Measurements from ENCODE around the gene AGMO. TPM values are rescaled to one million over a fixed set of nuclear protein-coding genes. Genes with fewer than 3 reads are reported as not detected.

The AGMO gene
- total and polyA plus RNA-seq, 12 donors = 0.12 to 0.70 (median 0.40) TPM

- TF ChIP-seq CTCF (IDR thresholded peaks at IDR 0.05) = no peak
- ATAC-seq = no peak
- 69 to 80% methylated on average over 1 of the region's 1 CpG for WGBS, 2 donors
- Histone ChIP-seq H3K9me3 (peaks cover 0 to 26% (median 0%) of the 10 kb centered on the region in 11 donors), H3K4me3 (no peak overlapping the region), H3K4me1 (no peaks in the 10 kb centered on the region), H3K36me3 (no peaks in the 10 kb centered on the region), H3K27me3 (no peaks in the 10 kb centered on the region), H3K27ac (no peak overlapping the region)
- no peak for DNase-seq
- intact Hi-C loops (cut with DNase I) = loop anchor here in 2 of 10 donors (5.0 to 10.0 kb wide), 2 partner anchors 585 to 762 kb away; no protein-coding TSS in a partner anchor
These were observed 251.9 kb downstream of the AGMO start for GRCh38 chr7:15309872-15310271.

- Histone ChIP-seq H3K4me3 (no peak overlapping the region), H3K9me3 (peaks cover 0 to 26% (median 0%) of the 10 kb centered on the region in 11 donors), H3K36me3 (no peaks in the 10 kb centered on the region), H3K27ac (no peak overlapping the region), H3K27me3 (no peaks in the 10 kb centered on the region), H3K4me1 (no peaks in the 10 kb centered on the region)
- TF ChIP-seq CTCF (IDR thresholded peaks at IDR 0.05) = no peak
- intact Hi-C loops (cut with DNase I) = loop anchor here in 2 of 10 donors (5.0 to 10.0 kb wide), 2 partner anchors 586 to 763 kb away; no protein-coding TSS in a partner anchor
- no peak for ATAC-seq
- WGBS, 2 donors = 94 to 98% methylated on average over 3 of the region's 3 CpGs
- no peak for DNase-seq
These were observed 253.0 kb downstream of the AGMO start for GRCh38 chr7:15308821-15309220.

- intact Hi-C loops (cut with DNase I) = loop anchor here in 2 of 10 donors (5.0 to 10.0 kb wide), 2 partner anchors 589 to 766 kb away; no protein-coding TSS in a partner anchor
- no peaks in the 10 kb centered on the region for H3K36me3 ChIP-seq
These were observed 255.5 kb downstream of the AGMO start for GRCh38 chr7:15306296-15306695.

GRCh38 chr7:15305002-15305600 lies 256.7 kb downstream of the AGMO start:
- H3K9me3 ChIP-seq = no peaks in the 10 kb centered on the region
- intact Hi-C loops (cut with DNase I) = loop anchor here in 2 of 10 donors (5.0 to 10.0 kb wide), 2 partner anchors 590 to 767 kb away; no protein-coding TSS in a partner anchor
- H3K36me3 ChIP-seq = no peaks in the 10 kb centered on the region
- peak; percentile 50 to 83 (median 76) for TF ChIP-seq CTCF (IDR thresholded peaks at IDR 0.05)
- H3K4me1 ChIP-seq = no peaks in the 10 kb centered on the region
- no peaks in the 10 kb centered on the region for H3K27me3 ChIP-seq
- DNase-seq (peak; percentile 16 to 53), ATAC-seq (no peak)
- 74 to 86% methylated on average over 2 of the region's 2 CpGs for whole genome bisulfite sequencing, 2 donors
- no peak overlapping the region for H3K4me3 ChIP-seq
- H3K27ac ChIP-seq = no peak overlapping the region

More at GRCh38 chr7:15306296-15306695, 255.5 kb downstream of the AGMO start:
- H3K9me3 ChIP-seq = peaks cover 0 to 8% (median 0%) of the 10 kb centered on the region in 11 donors
- H3K4me3 ChIP-seq = no peak overlapping the region
- ATAC-seq (no peak), DNase-seq (no peak)
- H3K27ac ChIP-seq = no peak overlapping the region
- H3K4me1 ChIP-seq = no peaks in the 10 kb centered on the region
- H3K27me3 ChIP-seq = no peaks in the 10 kb centered on the region
- no peak for TF ChIP-seq CTCF (IDR thresholded peaks at IDR 0.05)

All from heart right ventricle (tissue), 16 donors.